IPS-18a (cell line): ENCODE measurements around the gene CXCL17.
A peak's percentile ranks its signal among the peaks of the same experiment; 100 is the strongest.

ENCODE experiments used
- H3K27ac ChIP-seq: one replicate; pipeline ENCODE4 v1.5.1; 2013; ENCODE audit warnings: low read length
- H3K27me3 ChIP-seq: one replicate; pipeline ENCODE4 v1.6.1; 2013; ENCODE audit warnings: mild to moderate bottlenecking, low read length; ENCODE audit not compliant: control insufficient read depth, insufficient read depth
- H3K36me3 ChIP-seq: one replicate; pipeline ENCODE4 v1.6.1; 2013; ENCODE audit warnings: low read depth, low read length; ENCODE audit not compliant: control insufficient read depth
- H3K4me1 ChIP-seq: one replicate; pipeline ENCODE4 v1.6.1; 2013; ENCODE audit warnings: low read depth, low read length; ENCODE audit not compliant: control insufficient read depth
- H3K4me3 ChIP-seq: one replicate; pipeline ENCODE4 v1.5.1; 2013; ENCODE audit warnings: low read length
- H3K9ac ChIP-seq: one replicate; pipeline ENCODE4 v1.6.1; 2013; ENCODE audit warnings: mild to moderate bottlenecking, low read length, moderate library complexity
- H3K9me3 ChIP-seq: one replicate; pipeline ENCODE4 v1.6.1; 2013; ENCODE audit warnings: low read depth, low read length; ENCODE audit not compliant: control insufficient read depth

The CXCL17 gene

DNA sequence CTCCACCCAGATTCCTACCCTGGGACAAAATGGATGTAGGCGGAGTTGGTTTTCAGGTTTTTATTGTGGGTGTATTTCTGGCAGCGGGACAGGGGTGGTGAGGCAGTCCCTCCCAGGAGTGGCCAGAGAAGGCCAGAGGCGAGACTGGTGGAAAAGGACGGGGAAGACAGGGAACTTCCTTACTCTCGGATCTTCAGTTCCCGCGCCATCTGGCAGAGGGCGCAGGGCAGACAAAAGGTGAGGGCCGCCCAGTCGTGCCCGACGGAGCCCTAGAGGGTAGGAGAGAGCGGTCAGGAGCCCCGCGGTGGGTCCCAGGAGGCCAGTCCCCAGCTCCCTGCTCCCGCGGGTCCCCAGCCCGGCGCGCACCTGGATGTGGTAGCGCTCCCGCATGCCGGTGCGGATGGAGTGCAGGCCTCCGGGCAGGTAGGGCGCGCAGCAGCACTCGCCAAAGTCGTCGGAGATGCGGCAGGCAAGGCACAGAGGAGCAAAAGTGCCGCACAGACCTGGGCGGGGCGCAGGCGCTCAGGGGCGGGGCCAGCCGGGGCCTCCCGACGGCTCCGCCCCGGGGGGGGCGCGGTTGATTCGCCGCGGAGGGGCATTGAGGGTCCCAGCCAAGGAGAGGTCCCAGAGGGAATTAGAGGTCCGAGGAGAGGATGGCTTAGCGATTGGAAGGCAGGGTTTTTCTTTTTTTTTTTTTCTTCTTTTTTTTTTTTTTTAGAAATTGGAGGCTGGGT, 55.6 kb downstream of the CXCL17 start:
- Histone ChIP-seq H3K4me1 (no peaks in the 10 kb centered on the region), H3K9ac (peak overlapping the region; percentile 70), H3K4me3 (peak overlapping the region; percentile 77), H3K36me3 (no peaks in the 10 kb centered on the region), H3K27me3 (peaks cover 14% of the 10 kb centered on the region), H3K9me3 (no peaks in the 10 kb centered on the region), H3K27ac (no peak overlapping the region)

DNA sequence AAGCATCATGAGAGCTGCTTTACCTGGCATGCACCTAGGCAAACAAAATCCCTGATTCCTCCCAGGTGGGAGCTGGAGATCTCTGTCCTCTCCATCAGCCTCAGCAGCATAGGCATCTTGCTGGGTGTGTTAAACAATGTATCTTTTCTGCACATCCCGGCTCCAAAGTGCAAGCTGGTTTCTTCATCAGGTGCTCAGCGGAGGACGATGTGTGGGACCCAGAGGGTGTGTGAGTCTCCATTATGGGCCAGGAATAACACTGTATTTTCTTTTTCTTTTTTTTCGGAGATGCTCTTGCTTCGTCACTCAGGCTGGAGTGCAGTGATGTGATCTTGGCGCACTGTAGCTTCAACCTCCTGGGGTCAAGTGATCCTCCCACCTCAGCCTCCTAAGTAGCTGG, 62.6 kb downstream of the CXCL17 start:
- Histone ChIP-seq H3K9ac (no peak overlapping the region), H3K4me3 (no peak overlapping the region), H3K27ac (no peak overlapping the region), H3K4me1 (no peaks in the 10 kb centered on the region), H3K27me3 (no peaks in the 10 kb centered on the region), H3K36me3 (peaks cover 2% of the 10 kb centered on the region), H3K9me3 (no peaks in the 10 kb centered on the region)
